ENCODE data around the gene CD44.

GRCh38 chr11:35204614-35205013 lies 65.6 kb downstream of the CD44 start:
- TF ChIP-seq, protein P1, sequence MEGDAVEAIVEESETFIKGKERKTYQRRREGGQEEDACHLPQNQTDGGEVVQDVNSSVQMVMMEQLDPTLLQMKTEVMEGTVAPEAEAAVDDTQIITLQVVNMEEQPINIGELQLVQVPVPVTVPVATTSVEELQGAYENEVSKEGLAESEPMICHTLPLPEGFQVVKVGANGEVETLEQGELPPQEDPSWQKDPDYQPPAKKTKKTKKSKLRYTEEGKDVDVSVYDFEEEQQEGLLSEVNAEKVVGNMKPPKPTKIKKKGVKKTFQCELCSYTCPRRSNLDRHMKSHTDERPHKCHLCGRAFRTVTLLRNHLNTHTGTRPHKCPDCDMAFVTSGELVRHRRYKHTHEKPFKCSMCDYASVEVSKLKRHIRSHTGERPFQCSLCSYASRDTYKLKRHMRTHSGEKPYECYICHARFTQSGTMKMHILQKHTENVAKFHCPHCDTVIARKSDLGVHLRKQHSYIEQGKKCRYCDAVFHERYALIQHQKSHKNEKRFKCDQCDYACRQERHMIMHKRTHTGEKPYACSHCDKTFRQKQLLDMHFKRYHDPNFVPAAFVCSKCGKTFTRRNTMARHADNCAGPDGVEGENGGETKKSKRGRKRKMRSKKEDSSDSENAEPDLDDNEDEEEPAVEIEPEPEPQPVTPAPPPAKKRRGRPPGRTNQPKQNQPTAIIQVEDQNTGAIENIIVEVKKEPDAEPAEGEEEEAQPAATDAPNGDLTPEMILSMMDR (IDR thresholded peaks at IDR 0.05; ENCODE audit: poor library complexity, severe bottlenecking), result no peak
- no peak for TF ChIP-seq EZH2 (IDR thresholded peaks at IDR 0.05; ENCODE audit: borderline replicate concordance, insufficient read depth, low read length, poor library complexity, severe bottlenecking)
- no peak for TF ChIP-seq RAD21 (conservative IDR thresholded peaks at IDR 0.05)
- TF ChIP-seq SMC3 (conservative IDR thresholded peaks at IDR 0.05; ENCODE audit: poor library complexity), result no peak
- TF ChIP-seq EP300 (conservative IDR thresholded peaks at IDR 0.05; ENCODE audit: poor library complexity, severe bottlenecking), result no peak
- no peak for TF ChIP-seq POLR2AphosphoS5 (IDR thresholded peaks at IDR 0.05)
- no peak for TF ChIP-seq TAF1 (IDR thresholded peaks at IDR 0.05; ENCODE audit: low read depth)
